Measurements from ENCODE around the gene IQGAP1.

- TF ChIP-seq CTCF (conservative IDR thresholded peaks at IDR 0.05) (no peak), ZFX (IDR thresholded peaks at IDR 0.05) (no peak)
Observed at GRCh38 chr15:90411176-90411575, 23.1 kb downstream of the IQGAP1 start.

All from C4-2B (cell line).